Effector CD4-positive, alpha-beta T cell (primary cell): ENCODE results near the gene SYNPR.
"Not testable (repeated sequence)": the region's sequence is repeated elsewhere in the genome, so short reads cannot be mapped to it uniquely, and the experiment has no call there.

ENCODE experiments used
- DNase-seq: peaks from one replicate; pipeline ENCODE4 v3.0.0-alpha.2; 2020

Gene SYNPR

DNA sequence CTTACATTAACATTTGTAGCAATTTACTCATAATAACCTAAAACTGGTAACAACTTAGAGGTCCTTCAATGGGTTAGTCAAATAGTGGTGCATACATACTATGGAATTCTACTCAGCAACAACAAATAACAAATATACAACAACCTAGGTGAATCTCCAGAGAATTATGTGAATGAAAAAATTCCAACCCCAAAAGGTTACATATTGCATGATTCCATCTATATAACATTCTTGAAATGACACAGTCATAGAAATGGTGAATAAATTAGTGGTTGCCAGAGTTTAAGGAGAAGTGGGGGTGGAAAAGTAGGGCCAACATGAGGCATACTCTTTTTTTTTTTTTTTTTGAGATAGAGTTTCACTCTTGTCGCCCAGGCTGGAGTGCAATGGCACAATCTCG lies 361.7 kb downstream of the SYNPR start:
- DNase-seq: no peak

DNA sequence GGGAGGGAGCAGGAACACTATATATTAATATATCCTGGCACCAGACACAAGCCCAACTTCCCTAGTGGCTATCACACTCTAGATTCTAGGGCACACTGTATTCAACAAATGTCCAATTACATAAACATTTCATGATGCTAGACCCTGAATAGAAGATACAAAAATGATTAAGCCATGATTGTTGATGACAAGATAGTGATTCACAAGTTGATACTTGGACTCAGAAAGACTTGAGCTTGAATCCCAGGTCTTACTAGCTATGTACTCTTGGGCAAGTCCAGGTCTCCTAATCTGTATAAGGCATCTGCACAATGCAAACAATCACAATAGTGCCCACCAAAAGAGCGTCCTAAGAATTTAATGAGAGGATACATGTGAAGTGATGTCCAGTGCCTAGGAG lies 364.4 kb downstream of the SYNPR start:
- DNase-seq: no peak

DNA sequence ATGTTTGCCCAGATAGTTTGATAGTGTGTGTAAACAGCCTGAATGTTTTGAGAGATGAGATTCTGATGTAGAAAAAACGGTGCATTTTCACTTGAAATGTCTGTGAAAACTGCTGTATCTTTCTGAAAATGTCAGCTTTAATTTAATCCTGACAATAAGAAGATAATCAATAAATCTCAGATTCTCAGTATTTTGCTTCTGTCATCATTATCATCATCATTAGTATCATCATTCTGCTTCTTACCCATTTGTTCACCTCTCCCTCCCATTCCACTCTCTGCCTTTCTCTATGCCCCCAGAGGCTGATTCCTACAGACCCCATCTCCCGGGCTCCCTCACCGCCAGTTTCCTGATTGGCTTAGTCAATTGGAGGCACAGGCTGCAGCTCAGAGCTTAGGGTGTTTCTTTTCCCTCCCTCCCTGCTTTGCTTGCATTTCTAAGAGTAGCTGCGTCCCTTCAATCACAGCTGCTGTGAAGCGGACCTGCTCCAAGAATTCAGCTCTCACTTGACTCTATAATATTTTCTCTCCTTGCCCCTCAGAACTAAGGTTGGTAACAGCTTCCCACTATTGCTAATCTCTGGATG lies 366.2 kb downstream of the SYNPR start:
- no peak for DNase-seq

- DNase-seq: not testable (repeated sequence)
Measured at GRCh38 chr3:63644928-63645781, 367.0 kb downstream of the SYNPR start.

GRCh38 chr3:63652066-63652725 lies 374.1 kb downstream of the SYNPR start, which contains the start of gene SNTN:
TSS of gene SNTN (plus strand) at chr3:63652675. CDS start at chr3:63652688, 13 bp downstream.
- DNase-seq: no peak

DNA sequence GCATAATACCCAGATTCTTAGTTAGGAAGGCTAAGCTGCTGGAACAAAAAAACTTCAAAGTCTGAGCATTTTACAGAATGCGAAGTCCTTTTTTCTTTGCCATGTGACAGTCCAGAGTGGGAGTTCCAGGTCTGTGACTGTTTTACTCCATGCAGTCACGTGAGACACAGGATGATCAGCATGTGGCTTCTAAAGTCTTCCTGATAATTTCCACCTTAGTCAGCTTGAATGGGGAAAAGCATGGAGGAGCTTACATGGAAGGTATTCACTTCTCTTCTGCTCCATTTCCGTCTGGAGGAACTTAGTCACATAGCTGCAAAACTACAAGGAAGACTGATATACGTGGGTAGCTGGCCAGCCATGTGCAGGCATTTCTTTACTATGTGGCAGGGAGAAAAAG lies 376.1 kb downstream of the SYNPR start:
- no peak for DNase-seq

DNA sequence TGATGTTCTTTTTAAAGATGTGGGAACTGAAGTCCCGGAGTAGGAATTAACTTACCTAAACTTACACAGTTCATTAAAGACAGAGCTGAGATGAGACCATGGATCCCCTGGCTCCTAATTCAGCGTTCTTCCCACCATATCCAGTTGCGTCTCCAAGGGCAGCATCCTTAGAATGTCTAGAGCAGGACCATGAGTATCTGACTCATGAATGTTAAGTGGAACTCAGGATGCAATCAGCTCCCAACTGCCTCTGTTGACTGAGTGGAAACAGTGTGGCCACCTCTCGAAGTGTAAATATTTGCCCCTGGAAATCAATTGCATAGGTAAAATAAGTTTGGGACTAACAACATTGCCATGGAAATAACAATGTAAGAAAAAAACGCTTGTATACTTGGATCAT lies 376.8 kb downstream of the SYNPR start:
- DNase-seq: no peak

GRCh38 chr3:63655519-63655918 lies 377.4 kb downstream of the SYNPR start:
- DNase-seq: no peak

DNA sequence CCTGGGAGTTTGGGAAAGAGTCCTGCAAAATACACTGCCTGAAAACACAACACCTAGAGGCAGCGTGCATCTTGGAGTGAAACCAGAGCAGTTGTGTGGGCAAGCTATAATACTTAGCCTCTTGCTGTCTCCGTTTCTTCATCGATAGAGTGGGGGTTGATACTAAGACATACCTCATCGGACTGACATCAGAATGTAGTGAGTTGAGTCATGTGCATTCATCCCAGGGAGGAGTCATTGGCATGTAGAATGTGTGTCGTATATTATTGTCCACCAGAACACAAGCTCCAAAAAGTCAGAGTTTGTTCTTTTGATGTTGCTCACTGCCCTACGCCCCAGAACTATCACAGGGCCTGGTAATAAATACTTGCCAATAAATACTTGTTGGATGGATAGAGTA lies 378.7 kb downstream of the SYNPR start:
- no peak for DNase-seq

GRCh38 chr3:63661242-63661641 lies 383.1 kb downstream of the SYNPR start:
- no peak for DNase-seq

- no peak for DNase-seq
Measured at GRCh38 chr3:63662011-63662410, 383.9 kb downstream of the SYNPR start.

DNA sequence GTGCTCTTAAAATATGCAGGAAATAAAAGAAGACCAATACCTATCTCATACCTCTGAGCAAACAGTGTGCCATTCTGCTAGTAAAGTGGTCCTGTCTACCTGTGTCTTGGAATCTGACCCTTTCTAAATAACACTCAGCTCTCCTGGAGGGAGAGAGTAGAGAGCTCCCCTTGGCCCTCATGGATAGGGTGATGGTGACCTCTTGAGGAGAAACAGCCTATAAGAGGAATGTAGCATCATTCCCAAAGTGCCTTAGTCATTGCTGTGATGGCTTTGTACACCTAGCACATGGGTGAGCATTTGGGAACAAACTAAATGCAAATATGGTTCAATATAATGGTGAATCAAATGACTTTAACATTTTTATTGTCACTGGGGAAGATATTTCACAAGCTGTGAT lies 384.4 kb downstream of the SYNPR start:
- DNase-seq: no peak
